HG02623 (cell line): Measurements from ENCODE around the gene ZNF521.

Experiments
- ATAC-seq: cut with Tn5 transposase; IDR thresholded peaks from one replicate; pipeline ENCODE4 v1.9.1; 2021; ENCODE audit warnings: moderate library complexity; ENCODE audit not compliant: unreplicated experiment

Gene ZNF521

DNA sequence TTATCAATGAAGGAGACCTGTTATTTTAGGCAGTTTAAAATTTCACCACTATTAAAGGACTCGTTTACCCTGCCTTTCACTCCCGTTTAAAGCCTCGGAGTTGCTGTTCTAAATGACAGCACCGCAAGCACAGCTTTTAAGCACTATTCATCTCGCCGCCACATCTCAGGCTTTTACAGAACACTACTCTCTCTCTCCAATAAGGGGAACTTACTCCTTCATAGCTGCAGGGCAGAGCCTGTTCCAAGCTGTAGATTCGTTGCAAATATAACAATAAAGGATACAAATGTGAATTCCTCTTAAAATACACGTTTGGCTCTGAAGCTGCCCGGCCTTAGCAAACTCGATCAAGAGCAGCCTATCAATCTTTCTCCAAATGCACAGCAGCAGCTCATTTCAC lies 271.8 kb downstream of the ZNF521 start:
- ATAC-seq = no peak

GRCh38 chr18:25077944-25078723 lies 273.8 kb downstream of the ZNF521 start:
- no peak for ATAC-seq

DNA sequence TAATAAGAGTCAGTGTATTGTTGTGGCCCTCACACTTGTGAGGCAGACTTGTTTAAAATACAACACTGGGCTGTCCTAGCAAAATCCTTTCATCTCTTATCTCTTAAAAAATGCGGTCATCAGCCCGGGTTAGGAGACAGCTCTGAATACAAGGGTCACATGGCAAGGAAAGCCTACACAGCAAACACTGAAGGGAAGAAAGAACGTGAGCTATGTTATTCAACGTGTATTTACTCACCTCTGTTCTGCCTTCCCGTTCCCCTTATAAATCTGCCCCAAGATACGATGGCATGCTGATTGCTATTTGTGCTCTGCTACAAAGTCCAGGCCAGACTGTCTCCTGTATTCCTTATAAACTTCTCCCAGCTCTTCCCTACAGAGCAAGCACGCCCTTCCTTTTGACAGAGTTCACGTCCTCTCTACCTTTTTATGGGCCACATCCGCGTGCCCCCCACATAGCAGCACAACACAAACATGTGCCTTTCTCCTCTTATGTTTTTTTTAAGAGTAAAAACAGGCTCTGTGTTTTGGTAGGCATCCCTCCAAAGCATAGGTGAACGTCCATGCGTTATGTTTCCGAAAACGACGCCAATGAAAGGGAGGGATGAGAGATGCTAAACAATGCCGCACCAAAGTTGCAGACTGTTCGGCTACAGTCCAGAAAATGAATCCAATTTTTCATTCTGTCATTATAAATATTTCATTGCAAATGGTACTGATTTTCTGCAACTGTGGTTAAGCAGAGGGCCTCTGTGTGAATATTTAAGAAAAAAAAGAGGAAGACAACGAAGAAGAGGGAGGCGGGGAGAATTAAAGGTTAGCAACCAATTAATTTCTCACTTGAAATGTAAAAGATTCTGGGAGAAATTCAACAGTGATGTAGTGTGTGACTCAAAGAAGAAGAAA lies 274.7 kb downstream of the ZNF521 start:
- ATAC-seq = no peak

- ATAC-seq = no peak
Observed at GRCh38 chr18:25075783-25076182, 276.2 kb downstream of the ZNF521 start.

GRCh38 chr18:25075331-25075730 lies 276.6 kb downstream of the ZNF521 start:
- no peak for ATAC-seq

DNA sequence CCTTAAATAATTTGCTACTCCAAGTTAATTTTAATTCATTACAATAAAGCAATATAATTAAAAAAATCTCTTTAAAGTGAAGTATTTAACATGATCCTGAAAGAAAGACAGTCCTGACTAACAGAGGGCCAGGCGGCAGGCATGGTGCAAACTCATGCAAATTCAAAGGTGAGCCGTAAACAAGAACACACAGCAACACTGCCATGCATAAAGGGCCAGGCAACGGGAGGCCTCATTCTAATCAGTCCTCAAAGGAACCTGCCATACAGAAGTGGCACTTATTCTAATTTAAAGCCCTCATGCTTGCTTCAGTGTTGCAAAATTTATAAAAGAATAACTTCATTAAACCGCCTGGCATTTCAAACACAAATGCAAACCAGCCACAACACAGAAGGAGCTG lies 277.0 kb downstream of the ZNF521 start:
- ATAC-seq = no peak

GRCh38 chr18:25072205-25072604 lies 279.8 kb downstream of the ZNF521 start:
- ATAC-seq = no peak

GRCh38 chr18:25067275-25068025 lies 284.5 kb downstream of the ZNF521 start:
- ATAC-seq = no peak

DNA sequence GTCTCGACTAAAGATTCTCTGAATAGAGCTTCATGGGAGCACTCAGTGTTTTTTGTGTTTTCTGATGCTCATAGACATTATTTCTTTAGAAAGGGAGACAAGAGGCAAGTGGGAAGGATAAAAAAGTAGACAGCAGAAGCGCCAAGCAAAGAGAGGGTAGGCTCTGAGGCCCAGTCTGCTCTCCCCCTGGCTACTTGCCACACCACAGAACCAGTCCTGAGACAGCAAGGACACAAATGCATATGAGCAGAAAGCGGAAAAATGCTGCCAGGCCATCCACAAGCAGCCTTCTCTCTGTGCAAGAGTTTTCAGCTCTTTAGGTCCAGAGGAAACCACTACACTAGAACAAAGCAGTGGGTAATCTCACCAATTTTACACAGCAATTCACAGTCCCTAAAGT lies 285.4 kb downstream of the ZNF521 start:
- no peak for ATAC-seq

GRCh38 chr18:25062720-25063119 lies 289.2 kb downstream of the ZNF521 start:
- no peak for ATAC-seq

GRCh38 chr18:25061395-25061794 lies 290.6 kb downstream of the ZNF521 start:
- ATAC-seq = no peak

DNA sequence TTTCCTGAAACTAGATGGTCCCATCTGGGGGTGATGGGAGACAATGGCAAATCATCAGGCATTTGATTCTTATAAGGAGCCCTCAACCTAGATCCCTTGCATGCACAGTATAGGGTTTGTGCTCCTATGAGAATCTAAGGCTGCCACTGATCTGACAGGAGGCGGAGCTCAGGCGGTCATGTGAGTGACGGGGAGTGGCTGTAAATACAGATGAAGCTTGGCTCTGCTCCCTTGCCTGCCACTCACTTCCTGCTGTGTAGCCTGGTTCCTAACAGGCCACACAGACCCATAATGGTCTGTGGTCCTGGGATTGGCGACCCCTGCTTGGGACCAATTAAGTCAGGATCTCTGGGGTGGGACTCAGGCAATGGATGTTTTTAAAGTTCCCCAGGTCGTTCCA lies 293.4 kb downstream of the ZNF521 start:
- ATAC-seq = no peak

- no peak for ATAC-seq
Observed at GRCh38 chr18:25057491-25058050, 294.4 kb downstream of the ZNF521 start.

DNA sequence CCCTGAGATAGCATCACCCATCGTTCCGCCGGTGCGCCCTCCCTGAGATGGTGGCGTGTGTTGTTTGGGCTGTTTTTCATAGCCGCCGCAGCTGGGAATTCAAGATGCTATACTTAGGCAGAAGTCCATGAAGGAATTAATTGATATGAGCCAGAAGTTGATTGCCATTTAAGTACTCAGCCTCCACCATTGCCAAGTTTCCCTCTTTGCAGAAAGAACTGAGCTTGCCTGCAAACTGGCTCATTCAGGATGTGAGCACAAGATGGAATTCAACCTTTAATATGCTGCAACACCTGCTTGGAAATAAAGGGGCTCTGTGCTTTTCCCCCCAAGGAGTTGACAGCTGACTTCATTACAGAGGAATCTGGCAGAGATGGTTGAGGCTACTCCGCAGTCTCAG lies 295.5 kb downstream of the ZNF521 start:
- ATAC-seq = no peak

DNA sequence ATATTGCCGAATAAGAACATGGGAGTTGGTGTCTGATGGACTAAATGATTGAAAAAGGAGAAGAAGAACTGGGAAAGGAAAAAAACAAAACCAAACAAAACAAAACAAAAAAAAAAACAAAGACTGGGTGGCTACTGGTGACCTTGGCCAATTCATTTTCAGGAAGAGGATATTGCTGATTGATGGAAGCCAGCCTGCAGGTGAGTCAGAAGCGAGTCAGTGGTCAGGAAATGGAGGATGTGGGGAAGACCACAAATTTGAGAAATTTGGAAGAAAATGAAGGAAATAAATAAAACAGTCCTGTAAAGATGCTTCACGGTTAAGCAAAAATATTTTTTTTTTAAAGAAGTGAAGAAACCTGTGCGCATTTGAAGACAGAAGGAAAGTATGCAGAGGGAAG lies 296.9 kb downstream of the ZNF521 start:
- ATAC-seq = no peak

- no peak for ATAC-seq
Observed at GRCh38 chr18:25053466-25053865, 298.5 kb downstream of the ZNF521 start.

DNA sequence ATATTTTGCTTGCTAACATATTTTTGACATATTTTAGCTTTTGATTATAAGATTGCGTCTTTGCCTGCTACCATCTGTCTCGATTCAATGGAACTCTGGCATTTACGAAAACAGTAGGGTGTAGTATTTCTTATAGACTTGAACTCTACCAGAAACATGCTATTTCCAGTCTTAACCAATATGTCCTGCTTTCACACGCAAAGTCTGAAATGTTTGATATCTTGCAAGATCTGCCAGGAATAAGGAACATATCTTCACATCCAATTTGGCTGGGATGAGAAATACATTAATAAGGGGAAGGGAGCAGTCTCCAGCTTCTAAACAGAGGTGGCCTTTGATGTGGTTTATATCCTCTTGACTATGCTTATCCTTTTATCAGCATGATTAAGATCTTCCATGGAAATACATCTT lies 299.4 kb downstream of the ZNF521 start:
- no peak for ATAC-seq

DNA sequence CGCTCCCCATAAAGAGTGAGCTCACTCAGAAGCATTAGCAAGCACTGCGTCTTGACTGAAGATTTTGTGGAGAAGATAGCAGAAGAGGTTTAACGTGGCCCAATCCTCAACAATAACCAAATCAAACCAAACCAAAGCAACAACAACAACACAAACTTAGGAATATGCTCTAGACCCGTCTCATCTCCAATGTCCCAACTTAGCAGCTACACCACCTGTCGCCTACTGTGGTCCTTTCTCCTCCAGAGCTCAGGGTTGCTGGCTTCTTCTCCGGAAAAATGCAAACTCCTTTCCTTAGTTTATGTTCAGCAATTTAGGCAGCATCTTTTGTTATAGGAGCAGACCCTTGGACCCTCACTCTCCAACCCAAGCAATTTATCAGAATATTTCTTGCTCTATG lies 301.4 kb downstream of the ZNF521 start:
- no peak for ATAC-seq

- no peak for ATAC-seq
Observed at GRCh38 chr18:25047983-25048382, 304.0 kb downstream of the ZNF521 start.

DNA sequence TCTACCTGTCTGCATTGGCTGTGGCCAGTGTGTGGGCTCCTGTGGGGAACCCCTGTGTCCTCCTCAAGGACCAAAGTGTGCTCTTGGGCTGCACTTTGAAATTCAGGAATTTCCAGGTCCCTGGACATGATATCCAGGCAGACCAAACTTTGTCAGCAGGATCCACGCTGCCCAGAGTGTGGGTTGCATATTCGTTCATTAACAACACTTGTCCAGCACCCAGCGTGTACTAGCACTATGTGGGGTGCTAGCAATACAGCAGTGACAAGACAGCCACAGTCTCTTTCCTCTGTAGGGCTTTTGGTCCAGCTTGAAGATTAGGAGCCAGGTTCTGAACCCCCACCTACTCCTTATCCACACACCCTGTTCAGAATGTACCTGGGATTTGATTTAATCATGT lies 304.5 kb downstream of the ZNF521 start:
- ATAC-seq = no peak

DNA sequence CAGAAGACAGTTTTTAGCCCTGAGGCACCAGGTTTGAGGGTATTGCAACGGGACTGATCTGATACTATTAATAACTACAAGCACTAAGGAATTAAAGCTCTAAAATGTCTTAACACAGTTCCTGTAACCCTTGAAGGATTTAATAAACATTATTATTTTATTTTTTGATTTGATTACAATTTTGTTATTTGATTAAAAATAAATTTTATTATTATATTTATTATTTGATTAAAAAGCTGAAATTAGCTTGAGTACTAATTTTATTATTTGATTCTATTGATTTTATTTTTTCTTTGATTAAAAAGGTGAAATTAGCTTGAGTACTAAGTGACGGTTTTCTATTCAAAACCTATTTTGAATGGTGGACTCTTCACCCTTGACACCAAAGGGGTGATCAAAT lies 307.3 kb downstream of the ZNF521 start:
- ATAC-seq = no peak
